Activated naive CD4-positive, alpha-beta T cell treated with anti-CD3 and anti-CD28 coated beads, Interleukin-2, amount 50 U/mL, for 72 hours (primary cell): ENCODE results near the gene BRI3BP. TPM values are rescaled to one million over a fixed set of nuclear protein-coding genes. Genes with fewer than 3 reads are reported as not detected.
"Not testable (repeated sequence)": the region's sequence is repeated elsewhere in the genome, so short reads cannot be mapped to it uniquely, and the experiment has no call there.

Experiments
- ATAC-seq, 2 donors: fragments of 150-1000 bp; cut with Tn5 transposase; 2 replicates each; pipeline ENCODE4 v1.10.0; 2021; ENCODE audit warnings: mild to moderate bottlenecking in 2 of 2, moderate library complexity in 2 of 2
- DNase-seq, 2 donors: peaks; one replicate each; pipeline ENCODE4 v3.0.0; 2021 to 2022; ENCODE audit warnings: low spot score in 2 of 2
- H3K27ac Mint-ChIP-seq, 2 donors: one replicate each; pipeline ENCODE4 v1.8.0; 2022; ENCODE audit warnings: mild to moderate bottlenecking in 2 of 2, mixed read lengths in 2 of 2
- H3K36me3 Mint-ChIP-seq, 2 donors: one replicate each; pipeline ENCODE4 v1.8.0; 2022; ENCODE audit warnings: mixed read lengths in 2 of 2
- H3K9me3 Mint-ChIP-seq, 2 donors: one replicate each; pipeline ENCODE4 v1.8.0; 2022; ENCODE audit warnings: mixed read lengths in 2 of 2
- total RNA-seq, 2 donors: library from RNA; stranded (reverse); gene quantifications; one replicate each; pipeline ENCODE4 v1.2.3, GENCODE V29; 2022

The BRI3BP gene
- total RNA-seq, 2 donors from 2014 or later = 9.2 to 28.0 TPM

- Mint-ChIP-seq H3K9me3 (no peaks in the 10 kb centered on the region), H3K36me3 (peaks cover 0 to 15% of the 10 kb centered on the region in 2 donors), H3K27ac (no peak overlapping the region)
- ATAC-seq (no peak), DNase-seq (no peak)
Observed at GRCh38 chr12:125003021-125003420, 9.6 kb downstream of the BRI3BP start.

- no peak for DNase-seq
- Mint-ChIP-seq H3K36me3 (peaks cover 0 to 10% of the 10 kb centered on the region in 2 donors), H3K27ac (no peak overlapping the region), H3K9me3 (no peaks in the 10 kb centered on the region)
- ATAC-seq = no peak
Observed at GRCh38 chr12:125004621-125005020, 11.2 kb downstream of the BRI3BP start.

GRCh38 chr12:125005652-125006051 is 12.2 kb downstream of the BRI3BP start:
- ATAC-seq (no peak), DNase-seq (no peak)
- peaks cover 0 to 10% of the 10 kb centered on the region in 2 donors for H3K36me3 Mint-ChIP-seq
- H3K9me3 Mint-ChIP-seq = no peaks in the 10 kb centered on the region
- H3K27ac Mint-ChIP-seq = no peak overlapping the region

GRCh38 chr12:125006365-125006764 is 12.9 kb downstream of the BRI3BP start:
- Mint-ChIP-seq H3K36me3 (peaks cover 0 to 10% of the 10 kb centered on the region in 2 donors), H3K9me3 (no peaks in the 10 kb centered on the region), H3K27ac (no peak overlapping the region)
- DNase-seq (no peak), ATAC-seq (no peak)

- ATAC-seq (no peak), DNase-seq (no peak)
- peaks cover 6 to 21% of the 10 kb centered on the region in 2 donors for H3K36me3 Mint-ChIP-seq
- H3K9me3 Mint-ChIP-seq = no peaks in the 10 kb centered on the region
- H3K27ac Mint-ChIP-seq = peak overlapping the region; percentile 33 to 55
Observed at GRCh38 chr12:125013816-125014442, 20.5 kb downstream of the BRI3BP start.

- DNase-seq (no peak), ATAC-seq (no peak)
- no peaks in the 10 kb centered on the region for H3K9me3 Mint-ChIP-seq
- H3K36me3 Mint-ChIP-seq = peaks cover 6 to 21% of the 10 kb centered on the region in 2 donors
- peak overlapping the region in 1 of 2 donors; percentile 33 for H3K27ac Mint-ChIP-seq
Observed at GRCh38 chr12:125014526-125014925, 21.1 kb downstream of the BRI3BP start.

- no peak for DNase-seq
Observed at GRCh38 chr12:125015680-125016310, 22.4 kb downstream of the BRI3BP start.

GRCh38 chr12:125017801-125018200 is 24.4 kb downstream of the BRI3BP start:
- no peak overlapping the region for H3K27ac Mint-ChIP-seq
- no peaks in the 10 kb centered on the region for H3K9me3 Mint-ChIP-seq
- no peak for ATAC-seq
- H3K36me3 Mint-ChIP-seq = peaks cover 22 to 27% of the 10 kb centered on the region in 2 donors
- DNase-seq = no peak

More at GRCh38 chr12:125015680-125016310, 22.4 kb downstream of the BRI3BP start:
- Mint-ChIP-seq H3K36me3 (peaks cover 6 to 21% of the 10 kb centered on the region in 2 donors), H3K27ac (no peak overlapping the region), H3K9me3 (no peaks in the 10 kb centered on the region)
- no peak for ATAC-seq

- H3K27ac Mint-ChIP-seq = peak overlapping the region in 1 of 2 donors; percentile 65
- ATAC-seq (no peak), DNase-seq (no peak)
- H3K36me3 Mint-ChIP-seq = peaks cover 26 to 30% of the 10 kb centered on the region in 2 donors
- no peaks in the 10 kb centered on the region for H3K9me3 Mint-ChIP-seq
Observed at GRCh38 chr12:125018356-125018755, 24.9 kb downstream of the BRI3BP start.

- Mint-ChIP-seq H3K36me3 (peaks cover 17 to 26% of the 10 kb centered on the region in 2 donors), H3K27ac (peak overlapping the region in 1 of 2 donors; percentile 62), H3K9me3 (no peaks in the 10 kb centered on the region)
- ATAC-seq = no peak
- DNase-seq = no peak
Observed at GRCh38 chr12:125021096-125021495, 27.7 kb downstream of the BRI3BP start.

- ATAC-seq (no peak), DNase-seq (no peak)
- H3K9me3 Mint-ChIP-seq = no peaks in the 10 kb centered on the region
- peak overlapping the region in 1 of 2 donors; percentile 62 for H3K27ac Mint-ChIP-seq
- peaks cover 17 to 26% of the 10 kb centered on the region in 2 donors for H3K36me3 Mint-ChIP-seq
Observed at GRCh38 chr12:125021771-125022170, 28.3 kb downstream of the BRI3BP start.

GRCh38 chr12:125023065-125023464 is 29.6 kb downstream of the BRI3BP start:
- no peak for ATAC-seq
- Mint-ChIP-seq H3K9me3 (no peaks in the 10 kb centered on the region), H3K27ac (no peak overlapping the region), H3K36me3 (peaks cover 16 to 25% of the 10 kb centered on the region in 2 donors)
- no peak for DNase-seq

GRCh38 chr12:125024949-125025563 is 31.6 kb downstream of the BRI3BP start:
- H3K9me3 Mint-ChIP-seq = no peaks in the 10 kb centered on the region
- no peak overlapping the region for H3K27ac Mint-ChIP-seq
- no peak for DNase-seq
- ATAC-seq = no peak
- H3K36me3 Mint-ChIP-seq = peaks cover 12 to 20% of the 10 kb centered on the region in 2 donors

GRCh38 chr12:125025606-125026235 is 32.3 kb downstream of the BRI3BP start:
- Mint-ChIP-seq H3K9me3 (no peaks in the 10 kb centered on the region), H3K27ac (peak overlapping the region in 1 of 2 donors; percentile 82), H3K36me3 (peaks cover 12 to 20% of the 10 kb centered on the region in 2 donors)
- DNase-seq (no peak), ATAC-seq (no peak)

GRCh38 chr12:125028106-125028505 is 34.7 kb downstream of the BRI3BP start:
- Mint-ChIP-seq H3K36me3 (peaks cover 1 to 3% of the 10 kb centered on the region in 2 donors), H3K9me3 (no peaks in the 10 kb centered on the region), H3K27ac (no peak overlapping the region)
- ATAC-seq (no peak), DNase-seq (no peak)

GRCh38 chr12:125029761-125030358 is 36.4 kb downstream of the BRI3BP start:
- Mint-ChIP-seq H3K9me3 (no peaks in the 10 kb centered on the region), H3K36me3 (peaks cover 0 to 2% of the 10 kb centered on the region in 2 donors), H3K27ac (no peak overlapping the region)
- peak in 1 of 2 donors; percentile 34 for ATAC-seq
- no peak for DNase-seq

- not testable (repeated sequence) for DNase-seq, H3K27ac Mint-ChIP-seq, H3K9me3 Mint-ChIP-seq, ATAC-seq, H3K36me3 Mint-ChIP-seq
Observed at GRCh38 chr12:125031471-125031870, 38.0 kb downstream of the BRI3BP start.
